Measurements from ENCODE around the gene SGK1.

DNA sequence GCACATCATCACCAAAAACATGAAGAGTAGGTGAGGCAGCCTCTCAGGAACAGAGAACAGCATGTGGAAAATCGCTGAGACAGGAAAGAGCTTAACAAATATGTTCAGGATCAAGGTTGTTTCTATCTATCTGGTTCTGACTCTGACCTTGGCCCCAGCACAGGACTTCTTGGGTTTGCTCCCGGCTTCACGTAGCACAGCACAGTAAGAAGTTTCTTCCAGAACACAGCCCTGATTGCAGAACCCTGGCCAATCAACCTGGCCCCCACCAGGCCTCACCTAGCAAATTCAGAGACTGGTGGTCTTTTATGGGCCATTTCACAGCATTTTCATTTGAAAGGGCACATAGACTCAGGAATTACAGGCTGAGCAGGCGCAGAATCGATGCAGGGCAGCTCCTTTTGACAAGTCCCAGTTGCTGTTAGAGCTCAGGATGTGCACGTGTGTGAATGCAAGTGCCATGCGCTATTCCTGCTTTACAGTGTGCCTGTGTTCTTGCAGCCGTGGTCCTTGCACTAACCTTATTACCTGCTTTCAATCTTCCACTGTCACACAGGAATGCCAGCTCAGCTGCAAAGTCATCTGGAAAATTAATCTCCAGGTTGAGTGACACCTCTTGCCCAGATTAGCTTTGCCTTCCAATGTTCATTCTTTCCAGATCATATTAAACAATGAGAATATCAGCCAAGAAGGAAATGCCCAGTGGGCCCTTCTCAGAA lies 165.0 kb downstream of the SGK1 start:
- TF ChIP-seq, protein P1, sequence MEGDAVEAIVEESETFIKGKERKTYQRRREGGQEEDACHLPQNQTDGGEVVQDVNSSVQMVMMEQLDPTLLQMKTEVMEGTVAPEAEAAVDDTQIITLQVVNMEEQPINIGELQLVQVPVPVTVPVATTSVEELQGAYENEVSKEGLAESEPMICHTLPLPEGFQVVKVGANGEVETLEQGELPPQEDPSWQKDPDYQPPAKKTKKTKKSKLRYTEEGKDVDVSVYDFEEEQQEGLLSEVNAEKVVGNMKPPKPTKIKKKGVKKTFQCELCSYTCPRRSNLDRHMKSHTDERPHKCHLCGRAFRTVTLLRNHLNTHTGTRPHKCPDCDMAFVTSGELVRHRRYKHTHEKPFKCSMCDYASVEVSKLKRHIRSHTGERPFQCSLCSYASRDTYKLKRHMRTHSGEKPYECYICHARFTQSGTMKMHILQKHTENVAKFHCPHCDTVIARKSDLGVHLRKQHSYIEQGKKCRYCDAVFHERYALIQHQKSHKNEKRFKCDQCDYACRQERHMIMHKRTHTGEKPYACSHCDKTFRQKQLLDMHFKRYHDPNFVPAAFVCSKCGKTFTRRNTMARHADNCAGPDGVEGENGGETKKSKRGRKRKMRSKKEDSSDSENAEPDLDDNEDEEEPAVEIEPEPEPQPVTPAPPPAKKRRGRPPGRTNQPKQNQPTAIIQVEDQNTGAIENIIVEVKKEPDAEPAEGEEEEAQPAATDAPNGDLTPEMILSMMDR (IDR thresholded peaks at IDR 0.05; ENCODE audit: poor library complexity) = no peak
- TF ChIP-seq EZH2 (IDR thresholded peaks at IDR 0.05; ENCODE audit: borderline replicate concordance) = no peak
- no peak for TF ChIP-seq EZH2phosphoT487 (IDR thresholded peaks at IDR 0.05; ENCODE audit: low read depth, severe bottlenecking, unreplicated experiment)

Data from hepatocyte (in vitro differentiated cells).